ENCODE measurements around the gene PGC.

Gene PGC

DNA sequence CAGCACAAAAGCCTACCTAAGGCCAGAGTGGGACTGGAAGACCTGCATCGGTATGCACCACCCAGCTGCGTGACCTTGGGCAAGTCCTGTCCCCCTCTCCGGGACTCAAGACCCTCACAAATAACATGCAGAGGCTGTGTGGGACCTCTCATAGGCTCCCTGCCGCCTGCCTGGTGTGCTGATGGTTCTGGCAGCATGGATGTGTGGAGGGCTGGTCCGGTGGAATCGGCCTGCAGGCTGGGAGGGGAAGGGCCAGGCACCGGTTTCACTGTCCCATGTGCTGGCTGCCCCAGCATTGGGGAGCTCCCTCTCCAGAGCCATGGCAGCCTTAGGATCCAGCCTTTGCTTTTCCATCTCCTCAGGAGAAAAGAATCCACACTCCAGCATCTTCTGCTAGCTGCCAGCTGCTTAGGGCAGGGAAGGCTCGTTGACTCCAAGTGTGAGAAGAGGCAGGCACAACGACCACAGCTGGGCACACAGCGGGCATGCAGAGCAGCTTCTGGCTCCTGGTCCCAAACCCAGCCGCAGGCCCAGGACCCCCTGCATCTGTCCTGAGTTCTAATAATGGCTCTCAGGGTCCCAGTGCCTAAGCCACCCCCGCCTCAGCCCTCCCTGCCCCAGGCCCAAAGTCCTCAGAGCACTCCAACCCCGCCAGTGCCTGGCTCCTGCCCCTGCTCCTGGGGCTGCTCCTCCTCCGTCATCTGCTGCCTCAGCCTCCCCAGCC lies 44.3 kb downstream of the PGC start:
- Mint-ChIP-seq H3K27ac (no peak overlapping the region), H3K36me3 (ENCODE audit: low read depth) (no peaks in the 10 kb centered on the region), H3K9me3 (no peaks in the 10 kb centered on the region), H3K4me3 (no peak overlapping the region), H3K27me3 (ENCODE audit: low read depth) (no peaks in the 10 kb centered on the region), H3K4me1 (ENCODE audit: low read depth) (peaks cover 21% of the 10 kb centered on the region)
- no peak for DNase-seq (ENCODE audit: low spot score)

DNA sequence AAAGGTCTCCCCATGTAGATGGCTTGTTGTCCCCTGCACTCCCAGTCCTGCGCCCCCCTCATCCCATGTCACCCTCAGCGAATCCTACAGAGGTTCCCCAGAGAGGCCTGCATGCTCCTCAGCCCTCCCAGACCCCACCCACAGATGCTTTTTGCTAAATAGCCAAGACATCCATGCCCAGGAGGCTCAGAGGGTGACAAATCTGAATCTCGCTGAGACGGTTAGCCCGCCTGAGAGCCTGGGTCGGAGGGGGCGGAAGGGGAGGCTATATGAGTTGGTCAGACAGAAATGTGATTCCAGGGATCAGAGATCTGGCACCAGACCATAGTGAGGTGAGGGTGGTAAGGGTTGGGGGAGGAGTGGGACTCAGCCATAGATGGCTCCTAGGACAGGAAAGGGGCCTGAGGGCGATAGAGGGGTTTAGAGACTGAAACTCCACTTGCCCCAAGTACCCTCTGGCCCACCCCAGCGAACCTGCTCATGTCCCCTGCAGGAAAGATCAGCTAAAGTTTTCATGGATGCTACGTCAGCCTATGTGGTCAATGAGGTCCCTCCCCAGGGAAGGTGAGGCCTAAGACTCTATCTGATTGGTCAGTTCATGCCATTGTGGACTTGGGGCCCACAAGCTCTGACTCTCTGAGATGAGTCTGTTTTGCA lies 45.0 kb downstream of the PGC start:
- no peaks in the 10 kb centered on the region for H3K27me3 Mint-ChIP-seq (ENCODE audit: low read depth)
- H3K36me3 Mint-ChIP-seq (ENCODE audit: low read depth) = no peaks in the 10 kb centered on the region
- DNase-seq (ENCODE audit: low spot score) = no peak
- H3K9me3 Mint-ChIP-seq = no peaks in the 10 kb centered on the region
- H3K4me3 Mint-ChIP-seq = no peak overlapping the region
- no peak overlapping the region for H3K27ac Mint-ChIP-seq
- peaks cover 14% of the 10 kb centered on the region for H3K4me1 Mint-ChIP-seq (ENCODE audit: low read depth)

DNA sequence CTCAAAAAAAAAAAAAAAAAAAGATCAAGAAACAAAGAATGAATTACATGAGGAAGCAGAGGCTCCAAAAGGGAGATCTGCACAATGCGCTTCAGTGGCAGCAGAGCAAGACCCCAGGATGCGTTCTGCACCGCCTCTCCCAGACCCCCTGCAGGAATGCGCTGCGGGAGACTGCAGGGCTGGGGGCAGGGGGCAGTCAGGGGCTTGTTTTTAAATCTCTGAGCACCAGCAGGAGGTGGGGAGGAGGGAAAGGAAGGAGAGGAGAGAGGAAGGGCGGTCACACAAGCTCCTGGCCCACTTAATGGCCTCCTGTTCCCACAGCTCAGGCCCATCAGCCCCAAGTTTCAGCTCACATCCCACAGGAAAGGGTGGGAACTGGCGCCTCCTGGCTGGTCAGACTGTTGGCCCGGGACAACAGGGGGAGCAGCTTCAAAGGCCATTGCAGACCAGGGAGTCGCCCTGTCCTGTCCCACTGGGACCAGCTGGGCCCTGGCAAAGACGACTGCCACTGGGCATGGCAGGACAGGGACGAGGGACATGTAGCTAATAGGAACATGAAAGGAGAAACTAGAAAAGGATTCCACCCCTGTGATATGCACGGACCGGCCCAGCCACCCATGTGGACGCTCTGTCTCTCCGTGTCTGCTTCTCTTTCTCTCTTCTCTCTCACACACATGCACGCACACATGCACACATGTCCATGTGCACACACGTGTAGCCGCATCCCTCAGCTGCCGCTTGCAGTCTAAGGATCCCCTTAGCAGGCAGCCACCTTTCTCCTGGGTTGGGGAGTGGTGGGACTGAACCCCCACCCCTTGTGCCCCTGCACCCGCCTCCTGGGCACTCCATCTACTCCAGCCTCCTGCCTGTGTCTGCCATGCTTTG lies 46.5 kb downstream of the PGC start:
- Mint-ChIP-seq H3K36me3 (ENCODE audit: low read depth) (no peaks in the 10 kb centered on the region), H3K27me3 (ENCODE audit: low read depth) (no peaks in the 10 kb centered on the region), H3K27ac (peak overlapping the region; percentile 17), H3K4me1 (ENCODE audit: low read depth) (peaks cover 1% of the 10 kb centered on the region), H3K9me3 (no peaks in the 10 kb centered on the region), H3K4me3 (no peak overlapping the region)
- no peak for DNase-seq (ENCODE audit: low spot score)

DNA sequence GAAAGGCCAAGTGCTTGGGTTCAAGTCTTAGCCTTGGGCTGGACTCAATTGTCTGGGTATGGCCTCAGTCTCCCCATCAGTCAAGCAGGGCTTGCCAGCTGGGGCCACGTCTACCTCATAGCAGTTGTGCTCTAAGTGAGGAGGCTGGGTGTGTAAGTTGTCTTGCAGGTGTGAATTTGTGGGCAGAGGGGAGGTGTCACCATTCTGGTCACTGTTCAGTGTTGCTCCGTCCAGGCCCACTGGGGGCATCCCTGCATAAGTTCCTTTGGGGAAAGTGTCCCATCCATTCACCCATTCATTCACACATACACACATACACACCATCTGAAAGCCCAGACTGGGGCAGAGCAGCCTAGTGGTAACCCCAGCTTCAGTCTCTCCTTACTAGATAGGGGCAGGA lies 48.1 kb downstream of the PGC start:
- no peaks in the 10 kb centered on the region for H3K27me3 Mint-ChIP-seq (ENCODE audit: low read depth)
- no peak overlapping the region for H3K27ac Mint-ChIP-seq
- no peak overlapping the region for H3K4me3 Mint-ChIP-seq
- no peak for DNase-seq (ENCODE audit: low spot score)
- no peaks in the 10 kb centered on the region for H3K36me3 Mint-ChIP-seq (ENCODE audit: low read depth)
- no peaks in the 10 kb centered on the region for H3K9me3 Mint-ChIP-seq
- no peaks in the 10 kb centered on the region for H3K4me1 Mint-ChIP-seq (ENCODE audit: low read depth)

DNA sequence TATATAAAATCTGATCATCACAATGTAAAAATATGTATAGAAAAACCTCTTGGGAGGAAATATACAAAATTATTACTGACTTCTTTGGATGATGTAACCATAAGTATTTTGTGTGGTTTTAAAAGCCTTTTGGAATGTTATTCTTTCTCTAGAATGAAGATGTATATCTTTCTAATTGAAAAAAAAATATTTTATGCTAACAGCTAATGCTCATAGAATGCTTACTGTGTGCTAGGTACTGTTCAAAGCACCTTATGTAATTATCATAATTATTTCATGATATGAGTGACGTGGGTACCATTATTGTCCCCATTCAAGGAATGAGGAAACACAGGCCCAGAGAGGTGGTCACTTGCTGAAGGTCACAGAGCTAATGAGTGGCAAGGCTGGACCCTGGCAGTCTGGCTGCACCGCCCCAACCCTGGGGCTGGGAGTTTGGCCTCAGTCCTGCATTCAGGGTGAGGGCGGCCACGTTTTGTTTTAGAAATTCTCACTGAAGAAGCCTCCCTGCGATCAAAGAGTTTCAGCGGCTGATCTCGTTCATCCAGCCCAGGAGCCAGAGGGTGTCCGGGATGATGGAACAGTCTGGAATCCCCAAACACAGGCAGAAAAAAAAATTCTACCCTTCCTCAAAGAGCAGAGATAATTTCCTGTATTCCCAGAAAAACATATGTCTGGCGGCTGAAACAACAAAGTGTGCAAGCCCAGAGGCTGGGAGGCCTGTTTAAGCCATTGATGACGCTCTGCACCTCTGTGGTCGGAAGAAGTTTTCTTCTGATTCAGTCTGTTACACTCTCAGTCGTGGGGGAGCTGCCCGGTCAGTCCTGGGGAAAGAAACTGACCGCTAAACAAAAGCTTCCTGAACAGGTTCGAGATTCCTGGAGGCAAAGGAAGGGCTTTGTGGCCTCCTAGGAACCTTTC lies 49.1 kb downstream of the PGC start:
- no peak for DNase-seq (ENCODE audit: low spot score)
- Mint-ChIP-seq H3K36me3 (ENCODE audit: low read depth) (no peaks in the 10 kb centered on the region), H3K4me3 (no peak overlapping the region), H3K27me3 (ENCODE audit: low read depth) (no peaks in the 10 kb centered on the region), H3K4me1 (ENCODE audit: low read depth) (no peaks in the 10 kb centered on the region), H3K27ac (no peak overlapping the region), H3K9me3 (no peaks in the 10 kb centered on the region)

DNA sequence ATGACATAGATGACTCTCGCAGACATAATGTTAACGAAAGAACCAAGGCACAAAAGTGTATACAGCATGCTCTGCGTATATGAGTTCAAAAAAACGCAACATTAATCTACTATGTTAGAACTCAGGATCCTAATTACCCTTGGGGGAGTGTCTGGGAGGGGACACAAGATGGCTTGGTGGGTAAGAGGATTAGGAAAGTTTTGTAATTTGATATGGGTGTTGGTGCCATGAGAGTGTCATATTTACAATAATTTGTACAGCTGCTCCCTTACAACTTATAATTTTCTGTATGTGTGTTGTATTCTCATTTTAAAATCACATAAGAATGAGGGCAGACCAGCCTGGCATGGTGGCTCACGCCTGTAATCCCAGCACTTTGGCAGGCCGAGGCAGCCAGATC lies 50.4 kb downstream of the PGC start:
- DNase-seq (ENCODE audit: low spot score) = no peak
- H3K9me3 Mint-ChIP-seq = no peaks in the 10 kb centered on the region
- H3K4me1 Mint-ChIP-seq (ENCODE audit: low read depth) = no peaks in the 10 kb centered on the region
- no peak overlapping the region for H3K27ac Mint-ChIP-seq
- H3K4me3 Mint-ChIP-seq = no peak overlapping the region
- H3K27me3 Mint-ChIP-seq (ENCODE audit: low read depth) = no peaks in the 10 kb centered on the region
- H3K36me3 Mint-ChIP-seq (ENCODE audit: low read depth) = no peaks in the 10 kb centered on the region

DNA sequence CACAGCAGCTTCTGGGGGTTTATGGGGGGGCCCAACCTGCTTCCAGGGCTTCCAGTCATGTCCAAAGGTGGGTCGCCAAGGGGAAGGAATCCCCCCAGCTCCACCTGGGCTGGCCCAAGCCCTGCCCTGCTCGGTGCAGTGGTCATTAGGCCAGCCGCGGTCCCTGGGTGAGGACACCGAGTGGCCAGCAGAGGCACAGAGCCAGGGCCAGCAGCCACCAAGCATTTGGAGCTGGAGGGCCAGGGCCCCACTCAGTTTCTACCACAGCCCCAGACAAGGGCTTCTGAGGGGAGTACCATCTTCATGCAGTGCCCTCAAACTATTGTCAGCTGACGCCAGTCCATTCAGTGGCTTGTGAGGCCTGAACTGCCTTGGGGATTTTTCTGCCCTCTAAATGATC lies 51.4 kb downstream of the PGC start:
- Mint-ChIP-seq H3K36me3 (ENCODE audit: low read depth) (no peaks in the 10 kb centered on the region), H3K27me3 (ENCODE audit: low read depth) (no peaks in the 10 kb centered on the region), H3K27ac (no peak overlapping the region), H3K4me1 (ENCODE audit: low read depth) (no peaks in the 10 kb centered on the region), H3K4me3 (no peak overlapping the region), H3K9me3 (no peaks in the 10 kb centered on the region)
- no peak for DNase-seq (ENCODE audit: low spot score)

DNA sequence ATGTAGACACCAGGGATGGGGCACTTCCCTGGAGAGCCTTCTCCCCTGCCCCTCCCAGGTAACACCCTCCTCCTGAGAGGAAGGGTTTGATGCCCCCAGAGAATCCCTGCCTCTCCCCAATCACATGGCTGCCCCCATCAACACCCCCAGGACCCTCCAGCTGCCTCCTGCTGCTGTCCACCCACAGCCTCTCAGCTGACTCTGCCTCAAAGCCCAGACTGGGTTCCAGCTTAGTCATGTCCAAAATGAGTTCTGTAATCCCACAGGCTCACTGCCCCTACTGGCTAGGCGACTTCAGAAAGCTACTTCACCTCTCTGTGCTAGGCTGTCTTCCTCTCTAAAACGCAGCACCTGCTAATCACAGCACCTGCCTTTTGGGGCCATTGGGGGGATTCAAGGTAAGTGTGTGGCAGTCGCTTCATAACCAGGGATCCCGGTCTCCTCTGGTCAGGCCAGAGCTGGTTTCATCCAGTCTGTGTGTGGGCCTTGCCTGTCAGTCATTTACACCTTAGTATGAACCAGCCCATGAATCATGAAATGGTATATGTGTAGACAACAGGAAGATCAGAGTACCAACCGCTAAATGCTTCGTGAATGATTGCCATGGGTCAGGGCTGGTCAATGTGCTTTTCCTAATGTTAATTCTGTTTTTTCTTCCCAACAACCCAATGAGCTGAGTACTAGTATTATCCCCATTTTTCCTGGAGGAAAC lies 52.2 kb downstream of the PGC start:
- Mint-ChIP-seq H3K4me1 (ENCODE audit: low read depth) (no peaks in the 10 kb centered on the region), H3K4me3 (no peak overlapping the region)

DNA sequence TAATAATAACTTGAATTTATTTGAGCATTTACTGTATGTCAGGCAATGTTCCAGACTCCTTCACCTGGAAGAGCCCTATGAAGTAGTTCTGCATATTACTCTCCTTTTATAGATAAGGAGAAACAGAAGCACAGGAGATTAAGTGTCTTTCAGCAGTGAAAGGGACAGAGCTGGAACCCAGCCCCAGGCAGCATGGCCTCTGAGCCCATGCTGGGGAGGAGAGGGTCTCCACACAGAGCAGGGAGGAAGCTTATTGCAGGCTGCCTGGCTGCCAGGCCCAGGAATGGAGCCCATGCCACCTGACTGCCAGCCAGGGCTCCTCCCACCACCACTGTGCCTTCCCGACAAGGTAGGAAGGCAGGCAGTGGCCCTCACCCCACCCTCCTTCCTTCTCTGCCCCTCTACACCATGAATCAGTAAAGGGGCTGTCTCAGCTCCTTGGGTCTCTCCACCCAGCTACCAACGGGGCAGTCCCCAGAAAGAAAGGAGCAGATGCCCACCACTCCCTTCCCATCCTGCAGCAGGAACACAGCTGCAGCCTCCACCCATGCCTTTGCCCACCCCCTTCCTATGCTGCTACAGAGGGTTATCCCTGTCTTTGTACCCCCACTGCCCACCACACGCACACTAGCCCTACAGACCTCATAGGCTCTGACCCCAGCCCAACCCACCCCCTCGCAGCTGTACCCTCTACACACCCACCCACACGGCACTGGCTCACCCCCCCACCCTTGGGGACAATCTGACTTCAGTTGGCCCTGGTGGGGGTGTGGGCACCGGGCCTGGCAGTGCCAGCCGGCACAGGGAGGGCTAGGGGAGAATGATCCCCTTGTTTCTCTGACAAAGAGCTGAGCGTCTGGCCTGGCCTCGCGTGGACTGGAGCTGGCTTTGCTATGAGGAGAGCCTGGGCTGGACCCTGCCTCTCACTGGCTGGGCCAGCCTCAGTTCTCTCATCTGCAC lies 53.6 kb downstream of the PGC start:
- H3K36me3 Mint-ChIP-seq (ENCODE audit: low read depth) = no peaks in the 10 kb centered on the region
- H3K27ac Mint-ChIP-seq = no peak overlapping the region
- no peak for DNase-seq (ENCODE audit: low spot score)
- no peaks in the 10 kb centered on the region for H3K27me3 Mint-ChIP-seq (ENCODE audit: low read depth)
- no peaks in the 10 kb centered on the region for H3K4me1 Mint-ChIP-seq (ENCODE audit: low read depth)
- H3K9me3 Mint-ChIP-seq = no peaks in the 10 kb centered on the region
- H3K4me3 Mint-ChIP-seq = no peak overlapping the region

More for the DNA sequence above, 52.2 kb downstream of the PGC start:
- no peak overlapping the region for H3K27ac Mint-ChIP-seq
- no peak for DNase-seq (ENCODE audit: low spot score)
- H3K27me3 Mint-ChIP-seq (ENCODE audit: low read depth) = no peaks in the 10 kb centered on the region
- no peaks in the 10 kb centered on the region for H3K9me3 Mint-ChIP-seq
- H3K36me3 Mint-ChIP-seq (ENCODE audit: low read depth) = no peaks in the 10 kb centered on the region

DNA sequence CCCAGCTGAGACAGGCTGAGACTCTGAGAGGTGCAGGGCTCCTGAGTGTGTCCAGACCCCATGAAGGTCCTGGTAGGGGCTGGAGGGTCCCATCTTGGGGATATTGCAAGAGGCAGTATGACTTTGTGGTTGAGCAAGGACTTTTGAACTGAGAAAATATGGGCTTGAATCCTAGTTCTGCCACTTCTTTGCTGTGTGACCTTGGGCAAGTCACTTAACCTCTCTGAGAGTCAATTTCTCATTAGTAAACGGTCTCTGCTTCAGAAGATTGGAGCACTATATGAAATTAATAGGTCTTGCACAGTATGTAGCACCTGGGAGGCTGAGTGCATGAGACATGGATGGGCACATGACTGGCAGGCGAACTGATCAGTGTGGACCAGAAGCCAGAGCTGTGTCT lies 54.5 kb downstream of the PGC start:
- H3K27me3 Mint-ChIP-seq (ENCODE audit: low read depth) = no peaks in the 10 kb centered on the region
- H3K27ac Mint-ChIP-seq = no peak overlapping the region
- H3K4me1 Mint-ChIP-seq (ENCODE audit: low read depth) = no peaks in the 10 kb centered on the region
- H3K9me3 Mint-ChIP-seq = no peaks in the 10 kb centered on the region
- H3K4me3 Mint-ChIP-seq = no peak overlapping the region
- no peak for DNase-seq (ENCODE audit: low spot score)
- no peaks in the 10 kb centered on the region for H3K36me3 Mint-ChIP-seq (ENCODE audit: low read depth)

DNA sequence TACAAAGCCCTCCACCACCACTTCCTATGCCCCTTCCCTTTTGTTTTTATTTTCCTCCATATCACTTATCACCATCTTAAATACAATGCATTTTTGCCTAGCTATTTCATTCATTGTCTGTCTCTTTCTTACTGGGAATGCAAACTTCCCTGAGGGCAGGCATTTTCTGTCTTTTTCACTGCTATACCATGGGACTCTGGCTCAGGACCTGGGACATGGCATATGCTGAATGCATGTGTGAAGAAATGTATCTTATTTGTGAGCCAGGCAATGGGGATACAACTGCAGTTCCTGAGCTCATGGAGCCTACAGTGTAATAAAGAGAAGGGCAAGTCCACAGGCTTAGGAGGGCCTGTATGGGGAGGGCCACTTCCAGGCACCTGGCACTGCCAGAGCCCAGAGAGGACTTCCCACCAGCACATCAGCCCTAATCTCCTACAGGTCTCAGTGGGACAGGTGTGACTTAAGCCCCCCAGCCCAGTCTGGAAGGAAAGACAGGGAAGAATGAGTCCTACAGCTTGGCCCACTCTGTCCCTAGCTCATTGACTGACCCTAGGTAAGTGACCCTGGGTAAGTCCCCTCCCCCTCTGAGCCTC lies 55.0 kb downstream of the PGC start:
- DNase-seq (ENCODE audit: low spot score) = no peak
- Mint-ChIP-seq H3K36me3 (ENCODE audit: low read depth) (no peaks in the 10 kb centered on the region), H3K27ac (no peak overlapping the region), H3K27me3 (ENCODE audit: low read depth) (no peaks in the 10 kb centered on the region), H3K4me3 (no peak overlapping the region), H3K9me3 (no peaks in the 10 kb centered on the region), H3K4me1 (ENCODE audit: low read depth) (no peaks in the 10 kb centered on the region)
